ENCODE data around the gene TADA2B. TPM values are rescaled to one million over a fixed set of nuclear protein-coding genes. Genes with fewer than 3 reads are reported as not detected.

Gene TADA2B
- total and polyA plus RNA-seq, 7 donors: 13.8 to 22.7 (median 16.6) TPM

DNA sequence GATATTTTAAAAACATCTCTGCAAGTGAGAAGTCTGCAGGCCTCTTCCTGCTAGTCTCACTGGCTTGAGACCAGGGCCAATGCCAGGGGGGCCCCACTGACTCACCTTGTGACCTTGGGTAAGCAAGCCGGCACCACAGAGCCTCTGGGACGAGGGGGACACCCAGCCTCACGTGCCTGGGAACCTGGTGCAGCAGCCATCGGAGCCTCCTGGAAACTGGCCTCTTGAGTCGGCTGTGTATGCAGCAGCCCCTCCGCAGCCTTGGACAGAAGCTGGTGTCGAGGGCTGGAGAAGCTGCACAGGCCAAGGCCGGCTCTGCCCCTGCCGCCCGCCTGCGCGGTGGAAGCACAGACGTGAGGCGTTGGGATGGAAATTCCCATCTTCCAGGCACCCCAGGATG, 8.7 kb downstream of the TADA2B start:
- intact Hi-C loops (cut with DNase I): no loop called here
- Histone ChIP-seq H3K27me3 (no peaks in the 10 kb centered on the region), H3K4me1 (peaks cover 0 to 43% (median 25%) of the 10 kb centered on the region in 4 donors), H3K36me3 (peaks cover 18 to 30% (median 27%) of the 10 kb centered on the region in 4 donors), H3K4me3 (no peak overlapping the region), H3K9me3 (no peaks in the 10 kb centered on the region), H3K27ac (peak overlapping the region in 1 of 4 donors; percentile 79)
- TF ChIP-seq, protein P1, sequence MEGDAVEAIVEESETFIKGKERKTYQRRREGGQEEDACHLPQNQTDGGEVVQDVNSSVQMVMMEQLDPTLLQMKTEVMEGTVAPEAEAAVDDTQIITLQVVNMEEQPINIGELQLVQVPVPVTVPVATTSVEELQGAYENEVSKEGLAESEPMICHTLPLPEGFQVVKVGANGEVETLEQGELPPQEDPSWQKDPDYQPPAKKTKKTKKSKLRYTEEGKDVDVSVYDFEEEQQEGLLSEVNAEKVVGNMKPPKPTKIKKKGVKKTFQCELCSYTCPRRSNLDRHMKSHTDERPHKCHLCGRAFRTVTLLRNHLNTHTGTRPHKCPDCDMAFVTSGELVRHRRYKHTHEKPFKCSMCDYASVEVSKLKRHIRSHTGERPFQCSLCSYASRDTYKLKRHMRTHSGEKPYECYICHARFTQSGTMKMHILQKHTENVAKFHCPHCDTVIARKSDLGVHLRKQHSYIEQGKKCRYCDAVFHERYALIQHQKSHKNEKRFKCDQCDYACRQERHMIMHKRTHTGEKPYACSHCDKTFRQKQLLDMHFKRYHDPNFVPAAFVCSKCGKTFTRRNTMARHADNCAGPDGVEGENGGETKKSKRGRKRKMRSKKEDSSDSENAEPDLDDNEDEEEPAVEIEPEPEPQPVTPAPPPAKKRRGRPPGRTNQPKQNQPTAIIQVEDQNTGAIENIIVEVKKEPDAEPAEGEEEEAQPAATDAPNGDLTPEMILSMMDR (IDR thresholded peaks at IDR 0.05): no peak
- no peak for TF ChIP-seq EP300 (IDR thresholded peaks at IDR 0.05)
- no peak for TF ChIP-seq POLR2AphosphoS5 (IDR thresholded peaks at IDR 0.05)
- TF ChIP-seq POLR2A (IDR thresholded peaks at IDR 0.05): no peak
- DNase-seq: no peak
- WGBS, 2 donors: 94% methylated on average over 14 of the region's 14 CpGs

DNA sequence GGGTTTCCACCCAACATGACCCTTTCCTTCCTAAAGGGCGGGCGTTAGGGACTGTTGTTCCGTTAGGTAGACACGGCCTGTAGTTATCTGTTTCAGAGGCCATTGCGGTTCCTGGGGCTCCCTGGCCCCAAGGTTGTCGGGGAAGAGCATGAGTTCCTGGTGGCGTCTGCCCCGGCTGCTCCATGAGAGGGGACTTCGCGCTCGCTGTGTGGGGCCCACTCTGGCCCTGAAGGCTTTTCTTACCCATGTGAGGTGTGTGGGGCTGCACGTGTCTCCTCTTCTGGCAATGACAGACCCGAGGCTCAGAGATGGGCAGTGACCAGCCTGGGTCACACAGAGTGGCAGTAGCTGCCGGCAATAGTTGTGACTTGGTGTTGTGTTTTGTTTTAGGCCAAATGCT, 9.1 kb downstream of the TADA2B start:
- Histone ChIP-seq H3K9me3 (no peaks in the 10 kb centered on the region), H3K4me1 (peaks cover 0 to 39% (median 21%) of the 10 kb centered on the region in 4 donors), H3K36me3 (peaks cover 18 to 34% (median 27%) of the 10 kb centered on the region in 4 donors), H3K27me3 (no peaks in the 10 kb centered on the region), H3K4me3 (no peak overlapping the region), H3K27ac (peak overlapping the region in 3 of 4 donors; percentile 68 to 79 (median 72))
- WGBS, 2 donors: 92 to 93% methylated on average over 14 of the region's 14 CpGs
- intact Hi-C loops (cut with DNase I): no loop called here
- no peak for DNase-seq
- TF ChIP-seq POLR2A (IDR thresholded peaks at IDR 0.05): no peak
- no peak for TF ChIP-seq EP300 (IDR thresholded peaks at IDR 0.05)
- TF ChIP-seq POLR2AphosphoS5 (IDR thresholded peaks at IDR 0.05): no peak
- TF ChIP-seq, protein P1 (IDR thresholded peaks at IDR 0.05): no peak

DNA sequence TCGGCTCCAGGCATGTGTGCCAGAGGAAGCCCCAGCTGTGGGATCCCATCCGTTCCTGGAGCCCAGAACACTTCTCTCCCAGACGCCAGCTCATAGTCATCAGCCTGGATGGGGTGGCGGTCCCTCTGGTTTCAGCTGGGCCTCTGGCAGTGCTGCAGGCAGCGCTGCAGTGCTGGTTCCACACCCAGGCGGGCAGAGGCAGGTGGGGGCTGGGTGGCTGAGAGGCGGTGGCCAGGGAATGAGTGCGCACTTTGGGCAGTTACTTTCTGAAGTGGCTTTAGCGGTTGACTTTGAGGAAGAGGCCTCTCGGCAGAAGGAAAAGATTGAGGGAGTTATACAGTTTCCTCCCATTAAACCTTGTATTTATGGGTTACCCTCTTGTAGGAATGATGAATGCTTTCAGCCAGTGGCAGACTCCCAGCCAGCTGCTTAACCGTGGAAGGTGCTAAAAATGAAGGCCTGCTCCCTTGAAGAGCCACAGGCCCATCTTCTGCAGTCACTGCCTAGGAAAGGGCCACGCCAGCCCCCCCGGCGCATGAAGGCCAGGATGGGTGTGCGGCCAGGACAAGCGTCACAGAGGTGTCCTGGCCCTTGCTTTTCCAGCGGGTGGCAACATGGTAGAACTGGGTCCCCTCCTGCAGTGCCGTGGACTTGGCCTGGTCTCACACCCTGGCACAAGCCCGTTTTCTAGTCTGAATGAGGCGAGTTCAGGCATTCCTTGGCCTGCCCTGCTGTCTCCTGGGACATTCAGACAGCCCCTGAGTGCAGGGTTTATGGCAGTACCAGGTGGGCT, 9.9 kb downstream of the TADA2B start:
- Histone ChIP-seq H3K27ac (peak overlapping the region in 3 of 4 donors; percentile 68 to 79 (median 72)), H3K27me3 (no peaks in the 10 kb centered on the region), H3K4me1 (peaks cover 0 to 34% (median 19%) of the 10 kb centered on the region in 4 donors), H3K36me3 (peaks cover 18 to 35% (median 27%) of the 10 kb centered on the region in 4 donors), H3K4me3 (no peak overlapping the region), H3K9me3 (no peaks in the 10 kb centered on the region)
- TF ChIP-seq POLR2AphosphoS5 (IDR thresholded peaks at IDR 0.05): peak in 1 of 4 donors; percentile 18
- TF ChIP-seq, protein P1 (IDR thresholded peaks at IDR 0.05): no peak
- peak; percentile 77 for DNase-seq
- 66 to 85% methylated on average over 20 of the region's 20 CpGs for WGBS, 2 donors
- intact Hi-C loops (cut with DNase I): no loop called here

GRCh38 chr4:7054106-7054880, 11.1 kb downstream of the TADA2B start:
- Histone ChIP-seq H3K27ac (peak overlapping the region in 1 of 4 donors; percentile 79), H3K9me3 (no peaks in the 10 kb centered on the region), H3K36me3 (peaks cover 18 to 40% (median 27%) of the 10 kb centered on the region in 4 donors), H3K4me1 (peaks cover 0 to 34% (median 19%) of the 10 kb centered on the region in 4 donors), H3K4me3 (no peak overlapping the region), H3K27me3 (no peaks in the 10 kb centered on the region)
- 97% methylated on average over 52 of the region's 52 CpGs for WGBS, 2 donors
- intact Hi-C loops (cut with DNase I): no loop called here
- DNase-seq: no peak
- TF ChIP-seq EP300 (IDR thresholded peaks at IDR 0.05) (no peak), POLR2AphosphoS5 (IDR thresholded peaks at IDR 0.05) (no peak), POLR2A (IDR thresholded peaks at IDR 0.05) (no peak)
- TF ChIP-seq, protein P1 (IDR thresholded peaks at IDR 0.05): no peak

All from sigmoid colon (tissue), 7 donors.